ENCODE measurements around the gene SETD2. TPM values are rescaled to one million over a fixed set of nuclear protein-coding genes. Genes with fewer than 3 reads are reported as not detected.
A peak's percentile ranks its signal among the peaks of the same experiment; 100 is the strongest.
"Not testable (repeated sequence)": the region's sequence is repeated elsewhere in the genome, so short reads cannot be mapped to it uniquely, and the experiment has no call there.

Gene SETD2
- total RNA-seq, 1 donor from 2014 or later, result 53.2 TPM

DNA sequence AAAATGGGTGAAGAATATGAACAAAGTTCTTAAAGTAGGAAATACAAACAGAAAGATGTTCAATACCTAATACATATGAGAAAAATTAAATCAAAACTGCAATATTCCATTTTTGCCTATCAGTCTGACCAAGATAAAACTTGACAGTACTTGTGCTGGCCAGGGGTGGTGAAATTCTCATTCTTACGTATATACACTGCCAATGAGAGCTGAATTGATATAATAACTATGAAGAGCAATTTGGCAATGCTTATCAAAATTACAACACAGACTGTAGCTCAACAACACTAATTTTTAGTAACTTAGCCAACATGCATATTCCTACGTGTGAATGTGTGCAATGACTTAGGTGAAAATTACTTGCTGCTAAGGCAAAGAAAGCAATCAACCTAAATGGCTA is 90.2 kb downstream of the SETD2 start:
- Mint-ChIP-seq H3K27ac (no peak overlapping the region), H3K4me1 (ENCODE audit: unreplicated experiment) (no peaks in the 10 kb centered on the region)

DNA sequence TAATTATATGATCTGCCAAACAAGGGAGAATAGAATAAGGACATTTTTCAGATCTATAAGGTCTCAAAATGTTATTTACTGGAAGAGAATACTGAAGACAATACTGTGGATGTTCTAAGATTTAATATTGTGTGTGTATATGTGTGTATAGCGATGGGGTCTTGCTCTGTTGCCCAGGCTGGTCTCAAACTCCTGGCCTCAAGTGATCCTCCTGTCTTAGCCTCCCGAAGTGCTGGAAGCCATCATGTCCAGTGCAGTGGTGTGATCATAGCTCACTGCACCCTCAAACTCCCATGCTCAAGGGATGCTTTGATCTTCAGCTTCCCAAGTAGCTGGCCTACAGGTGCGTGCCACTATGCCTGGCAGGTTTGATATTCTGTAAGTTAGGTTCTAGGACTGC is 93.1 kb downstream of the SETD2 start:
- no peaks in the 10 kb centered on the region for H3K9me3 Mint-ChIP-seq
- no peaks in the 10 kb centered on the region for H3K27me3 Mint-ChIP-seq
- H3K36me3 Mint-ChIP-seq, result peaks cover 13% of the 10 kb centered on the region
- DNase-seq (ENCODE audit: extremely low spot score, unreplicated experiment), result no peak
- H3K27ac Mint-ChIP-seq, result no peak overlapping the region
- H3K4me3 Mint-ChIP-seq, result no peak overlapping the region
- no peaks in the 10 kb centered on the region for H3K4me1 Mint-ChIP-seq (ENCODE audit: unreplicated experiment)
- TF ChIP-seq, protein P1, sequence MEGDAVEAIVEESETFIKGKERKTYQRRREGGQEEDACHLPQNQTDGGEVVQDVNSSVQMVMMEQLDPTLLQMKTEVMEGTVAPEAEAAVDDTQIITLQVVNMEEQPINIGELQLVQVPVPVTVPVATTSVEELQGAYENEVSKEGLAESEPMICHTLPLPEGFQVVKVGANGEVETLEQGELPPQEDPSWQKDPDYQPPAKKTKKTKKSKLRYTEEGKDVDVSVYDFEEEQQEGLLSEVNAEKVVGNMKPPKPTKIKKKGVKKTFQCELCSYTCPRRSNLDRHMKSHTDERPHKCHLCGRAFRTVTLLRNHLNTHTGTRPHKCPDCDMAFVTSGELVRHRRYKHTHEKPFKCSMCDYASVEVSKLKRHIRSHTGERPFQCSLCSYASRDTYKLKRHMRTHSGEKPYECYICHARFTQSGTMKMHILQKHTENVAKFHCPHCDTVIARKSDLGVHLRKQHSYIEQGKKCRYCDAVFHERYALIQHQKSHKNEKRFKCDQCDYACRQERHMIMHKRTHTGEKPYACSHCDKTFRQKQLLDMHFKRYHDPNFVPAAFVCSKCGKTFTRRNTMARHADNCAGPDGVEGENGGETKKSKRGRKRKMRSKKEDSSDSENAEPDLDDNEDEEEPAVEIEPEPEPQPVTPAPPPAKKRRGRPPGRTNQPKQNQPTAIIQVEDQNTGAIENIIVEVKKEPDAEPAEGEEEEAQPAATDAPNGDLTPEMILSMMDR (conservative IDR thresholded peaks at IDR 0.05), result no peak

More for the DNA sequence above, 90.2 kb downstream of the SETD2 start:
- no peaks in the 10 kb centered on the region for H3K27me3 Mint-ChIP-seq
- H3K4me3 Mint-ChIP-seq, result no peak overlapping the region
- no peaks in the 10 kb centered on the region for H3K9me3 Mint-ChIP-seq
- DNase-seq (ENCODE audit: extremely low spot score, unreplicated experiment), result no peak
- peaks cover 23% of the 10 kb centered on the region for H3K36me3 Mint-ChIP-seq
- TF ChIP-seq, protein P1 (conservative IDR thresholded peaks at IDR 0.05), result no peak

GRCh38 chr3:47066259-47066658 is 97.7 kb downstream of the SETD2 start:
- H3K4me3 Mint-ChIP-seq; DNase-seq (ENCODE audit: extremely low spot score, unreplicated experiment); H3K27me3 Mint-ChIP-seq; H3K27ac Mint-ChIP-seq; H3K9me3 Mint-ChIP-seq; H3K4me1 Mint-ChIP-seq (ENCODE audit: unreplicated experiment): not testable (repeated sequence)
- H3K36me3 Mint-ChIP-seq, result peaks cover 32% of the 10 kb centered on the region

GRCh38 chr3:47065681-47066080 is 98.2 kb downstream of the SETD2 start:
- DNase-seq (ENCODE audit: extremely low spot score, unreplicated experiment), result no peak
- no peaks in the 10 kb centered on the region for H3K9me3 Mint-ChIP-seq
- H3K27ac Mint-ChIP-seq, result no peak overlapping the region
- H3K27me3 Mint-ChIP-seq, result no peaks in the 10 kb centered on the region
- no peak overlapping the region for H3K4me3 Mint-ChIP-seq
- H3K36me3 Mint-ChIP-seq, result peaks cover 36% of the 10 kb centered on the region
- TF ChIP-seq, protein P1 (conservative IDR thresholded peaks at IDR 0.05), result no peak
- H3K4me1 Mint-ChIP-seq (ENCODE audit: unreplicated experiment), result no peaks in the 10 kb centered on the region

DNA sequence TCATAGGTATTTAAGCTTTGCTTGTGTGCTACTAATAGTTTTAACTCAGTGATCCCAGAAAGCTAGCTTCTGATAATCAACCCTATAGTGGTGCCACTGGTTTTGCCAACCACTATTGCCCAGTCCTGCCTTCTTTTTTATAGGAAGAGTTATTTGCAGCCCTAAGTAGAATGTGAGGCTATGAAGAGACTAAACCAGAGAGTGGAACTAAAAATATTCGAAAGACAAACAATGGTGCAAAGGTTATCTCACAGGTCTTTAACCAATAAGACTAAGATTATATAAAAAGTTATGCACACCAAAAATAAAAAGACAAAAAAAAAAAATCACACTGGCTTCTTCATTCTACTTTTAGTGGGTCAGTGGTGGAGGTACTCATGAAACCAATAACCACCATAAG is 98.9 kb downstream of the SETD2 start:
- Mint-ChIP-seq H3K9me3 (no peaks in the 10 kb centered on the region), H3K4me3 (no peak overlapping the region), H3K27ac (no peak overlapping the region), H3K4me1 (ENCODE audit: unreplicated experiment) (no peaks in the 10 kb centered on the region), H3K27me3 (no peaks in the 10 kb centered on the region), H3K36me3 (peaks cover 38% of the 10 kb centered on the region)
- DNase-seq (ENCODE audit: extremely low spot score, unreplicated experiment), result no peak
- TF ChIP-seq, protein P1 (conservative IDR thresholded peaks at IDR 0.05), result no peak

DNA sequence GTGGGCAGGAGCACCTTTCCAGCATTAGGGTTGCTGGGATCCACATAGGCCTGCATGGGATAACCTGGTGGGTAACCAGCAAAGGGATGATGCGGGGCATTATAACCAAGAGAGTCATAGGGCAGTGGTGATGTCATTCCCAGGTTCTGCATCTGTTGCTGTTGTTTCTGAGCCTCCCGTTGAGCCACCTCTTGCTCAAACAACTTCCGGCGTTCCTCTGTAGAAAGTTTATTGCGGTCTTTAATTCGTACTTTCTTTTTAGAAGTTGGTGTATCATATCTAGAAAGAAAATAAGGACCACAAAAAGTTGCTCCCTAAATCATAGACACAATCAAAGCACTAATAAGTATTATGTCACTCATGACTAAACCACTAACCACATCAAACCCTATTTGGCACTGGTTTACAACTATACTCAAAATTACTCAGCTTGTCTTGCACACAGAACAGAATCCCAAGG is 106.7 kb downstream of the SETD2 start:
- no peak for DNase-seq (ENCODE audit: extremely low spot score, unreplicated experiment)
- Mint-ChIP-seq H3K4me3 (no peak overlapping the region), H3K4me1 (ENCODE audit: unreplicated experiment) (no peaks in the 10 kb centered on the region), H3K27me3 (no peaks in the 10 kb centered on the region), H3K36me3 (peaks cover 38% of the 10 kb centered on the region), H3K27ac (peak overlapping the region; percentile 46), H3K9me3 (no peaks in the 10 kb centered on the region)
- TF ChIP-seq, protein P1 (conservative IDR thresholded peaks at IDR 0.05), result no peak
